ENCODE measurements around the gene ABI3BP. TPM values are rescaled to one million over a fixed set of nuclear protein-coding genes. Genes with fewer than 3 reads are reported as not detected.

ABI3BP gene
- total RNA-seq, 1 experiment from 2014 or later: 0.15 TPM

GRCh38 chr3:101009386-101009785 is 16.2 kb upstream of the ABI3BP start:
- no TSS peak for BruUV-seq (replicated peaks)
- RAD21 ChIA-PET (ENCODE audit: low non-redundant PET in 1 of 2, low total read pairs in 2 of 2, uncharacterized antibody in 2 of 2, unreplicated experiment in 2 of 2): no interaction called here

More at GRCh38 chr3:101009386-101009785, 16.2 kb upstream of the ABI3BP start:
- Histone ChIP-seq H2AFZ (ENCODE audit: low read depth, low read length, poor library complexity, severe bottlenecking) (no peak overlapping the region), H3K9ac (ENCODE audit: low read length) (no peak overlapping the region), H4K20me1 (ENCODE audit: insufficient read depth) (no peaks in the 10 kb centered on the region), H3K9me2 (ENCODE audit: insufficient read depth) (no peaks in the 10 kb centered on the region), H3K9me3 (ENCODE audit: control insufficient read depth in 1 of 2, insufficient read depth in 1 of 2, low read depth in 1 of 2, low read length in 2 of 2) (peaks cover 0 to 3% of the 10 kb centered on the region in 2 experiments; a peak in 1 of 4 replicates), H3K79me2 (ENCODE audit: insufficient read depth, low read length) (no peaks in the 10 kb centered on the region), H3K4me2 (ENCODE audit: low read length) (no peak overlapping the region), H3K27me3 (ENCODE audit: insufficient read depth, low read length) (no peaks in the 10 kb centered on the region), H3K4me3 (replicated peaks in 1 of 2; ENCODE audit: low read depth in 1 of 2, low read length in 2 of 2) (no peak overlapping the region), H3K4me1 (ENCODE audit: control insufficient read depth in 1 of 2, insufficient read depth in 2 of 2, low read length in 2 of 2) (no peaks in the 10 kb centered on the region), H3K27ac (ENCODE audit: low read depth, low read length) (no peak overlapping the region), H3K36me3 (ENCODE audit: control insufficient read depth in 1 of 2, insufficient read depth in 2 of 2, low read length in 2 of 2) (no peaks in the 10 kb centered on the region)
- POLR2A ChIA-PET: no interaction called here
- ATAC-seq: no peak
- CTCF ChIA-PET: no interaction called here
- intact Hi-C loops (cut with micrococcal nuclease): no loop called here
- no peak for DNase-seq (ENCODE audit: low read depth, low spot score)
- TF ChIP-seq POLR2A (IDR thresholded peaks at IDR 0.05; ENCODE audit: borderline replicate concordance, extremely low read depth, insufficient read depth, insufficient read length) (no peak), EZH2phosphoT487 (IDR thresholded peaks at IDR 0.05; ENCODE audit: borderline replicate concordance) (no peak), REST (IDR thresholded peaks at IDR 0.05; ENCODE audit: low read depth) (no peak), RAD21 (IDR thresholded peaks at IDR 0.05; ENCODE audit: low read depth) (no peak), SP1 (IDR thresholded peaks at IDR 0.05; ENCODE audit: low read depth) (no peak), CEBPB (IDR thresholded peaks at IDR 0.05; ENCODE audit: low read depth) (no peak)
